Measurements from ENCODE around the gene HSPA12A.

DNA sequence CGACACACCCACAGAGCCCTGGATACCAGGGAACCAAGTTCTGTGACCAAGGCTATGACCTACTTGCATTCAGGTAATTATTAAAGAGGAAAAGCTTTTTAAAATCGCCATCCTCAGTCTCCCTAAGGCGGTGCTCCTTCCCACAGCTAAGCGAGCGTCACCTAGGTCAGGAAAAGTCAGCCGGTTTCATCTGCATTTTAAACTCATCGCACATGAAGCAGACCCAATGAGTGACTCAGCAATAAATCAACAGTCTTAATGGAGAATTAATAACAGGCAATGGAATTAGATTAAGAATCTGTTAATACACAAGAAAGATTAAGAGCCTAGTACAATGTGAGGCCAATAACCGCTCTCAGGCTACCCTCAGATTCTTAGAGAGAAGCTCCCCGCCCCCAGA lies 59.2 kb downstream of the HSPA12A start:
- TF ChIP-seq, protein P1, sequence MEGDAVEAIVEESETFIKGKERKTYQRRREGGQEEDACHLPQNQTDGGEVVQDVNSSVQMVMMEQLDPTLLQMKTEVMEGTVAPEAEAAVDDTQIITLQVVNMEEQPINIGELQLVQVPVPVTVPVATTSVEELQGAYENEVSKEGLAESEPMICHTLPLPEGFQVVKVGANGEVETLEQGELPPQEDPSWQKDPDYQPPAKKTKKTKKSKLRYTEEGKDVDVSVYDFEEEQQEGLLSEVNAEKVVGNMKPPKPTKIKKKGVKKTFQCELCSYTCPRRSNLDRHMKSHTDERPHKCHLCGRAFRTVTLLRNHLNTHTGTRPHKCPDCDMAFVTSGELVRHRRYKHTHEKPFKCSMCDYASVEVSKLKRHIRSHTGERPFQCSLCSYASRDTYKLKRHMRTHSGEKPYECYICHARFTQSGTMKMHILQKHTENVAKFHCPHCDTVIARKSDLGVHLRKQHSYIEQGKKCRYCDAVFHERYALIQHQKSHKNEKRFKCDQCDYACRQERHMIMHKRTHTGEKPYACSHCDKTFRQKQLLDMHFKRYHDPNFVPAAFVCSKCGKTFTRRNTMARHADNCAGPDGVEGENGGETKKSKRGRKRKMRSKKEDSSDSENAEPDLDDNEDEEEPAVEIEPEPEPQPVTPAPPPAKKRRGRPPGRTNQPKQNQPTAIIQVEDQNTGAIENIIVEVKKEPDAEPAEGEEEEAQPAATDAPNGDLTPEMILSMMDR (IDR thresholded peaks at IDR 0.05 in 4 of 5, conservative IDR thresholded peaks at IDR 0.05 in 1 of 5) = no peak
- TF ChIP-seq POLR2A (IDR thresholded peaks at IDR 0.05) = no peak
